Gastrocnemius medialis (tissue), 4 donors: Measurements from ENCODE around the gene NOX3. TPM values are rescaled to one million over a fixed set of nuclear protein-coding genes. Genes with fewer than 3 reads are reported as not detected.

Experiments
- ATAC-seq, 2 donors: fragments of 150-250 bp; one replicate each; pipeline ENCODE4 v1.9.1; 2016
- DNase-seq, 2 donors: peaks; one replicate each; pipeline ENCODE4 v3.0.0-alpha.2; 2019
- H3K27ac ChIP-seq, 4 donors: fragments of 200-600 bp; sonication (generic); 1 replicate in 1 of 4; 2 replicates in 3 of 4; pipeline ENCODE4 v1.5.1; 2016 to 2018; ENCODE audit warnings: mild to moderate bottlenecking in 2 of 4, moderate library complexity in 1 of 4
- H3K27me3 ChIP-seq, 3 donors: fragments of 200-600 bp; sonication (generic) in 2 of 3; 1 replicate in 1 of 3; 2 replicates in 2 of 3; pipeline versions ENCODE4 v1.5.1 to v1.6.0; 2016 to 2019; ENCODE audit warnings: mild to moderate bottlenecking in 1 of 3, moderate library complexity in 1 of 3
- H3K36me3 ChIP-seq, 2 donors: fragments of 200-600 bp; sonication (generic) in 1 of 2; one replicate each; pipeline ENCODE4 v1.5.1; 2017 to 2018
- H3K4me1 ChIP-seq, 2 donors: fragments of 200-600 bp; sonication (generic) in 1 of 2; one replicate each; pipeline ENCODE4 v1.5.1; 2016 to 2017; ENCODE audit warnings: mild to moderate bottlenecking in 2 of 2
- H3K4me3 ChIP-seq, 4 donors: fragments of 200-600 bp; sonication (generic) in 3 of 4; 1 replicate in 1 of 4; 2 replicates in 3 of 4; pipeline ENCODE4 v1.5.1; 2016 to 2019; ENCODE audit warnings: mild to moderate bottlenecking in 2 of 4
- H3K9me3 ChIP-seq, 3 donors: fragments of 200-600 bp; sonication (generic) in 2 of 3; 1 replicate in 1 of 3; 2 replicates in 2 of 3; pipeline ENCODE4 v1.5.1; 2016 to 2019
- CTCF ChIP-seq, 5 experiments: fragments of 450-650 bp in 3 of 5; fragments of 200-600 bp in 2 of 5; sonication (generic) in 2 of 5; IDR thresholded peaks in 4 of 5; conservative IDR thresholded peaks in 1 of 5; 1 replicate in 4 of 5; 2 replicates in 1 of 5; pipeline ENCODE4 v1.5.1; 2016 to 2019; ENCODE audit warnings: antibody characterized with exemption in 5 of 5, mild to moderate bottlenecking in 3 of 5, moderate library complexity in 3 of 5
- POLR2A ChIP-seq, 2 donors: fragments of 450-650 bp; IDR thresholded peaks; one replicate each; pipeline ENCODE4 v1.6.1; 2017; ENCODE audit warnings: antibody characterized with exemption in 2 of 2, mild to moderate bottlenecking in 2 of 2, moderate library complexity in 2 of 2
- in situ Hi-C, 4 donors: fragments of 200-750 bp; cut with MboI; loops; one replicate each; pipeline versions ENCODE4 v1.15.0 to v1.8.0; 2017; ENCODE audit warnings: low sequenced_read_pairs in 4 of 4
- intact Hi-C: fragments of 100-400 bp; cut with DNase I; formaldehyde crosslinking; loops from one replicate; pipeline ENCODE4 v1.15.1; 2023; ENCODE audit warnings: low total_unique reads
- total RNA-seq, 4 donors: library from RNA; depleted of rRNA; stranded (reverse); fragments of >200 nt; gene quantifications; one replicate each; pipeline versions ENCODE4 v1.1.0 to v1.2.3, GENCODE V29; 2016

The NOX3 gene, protein sequence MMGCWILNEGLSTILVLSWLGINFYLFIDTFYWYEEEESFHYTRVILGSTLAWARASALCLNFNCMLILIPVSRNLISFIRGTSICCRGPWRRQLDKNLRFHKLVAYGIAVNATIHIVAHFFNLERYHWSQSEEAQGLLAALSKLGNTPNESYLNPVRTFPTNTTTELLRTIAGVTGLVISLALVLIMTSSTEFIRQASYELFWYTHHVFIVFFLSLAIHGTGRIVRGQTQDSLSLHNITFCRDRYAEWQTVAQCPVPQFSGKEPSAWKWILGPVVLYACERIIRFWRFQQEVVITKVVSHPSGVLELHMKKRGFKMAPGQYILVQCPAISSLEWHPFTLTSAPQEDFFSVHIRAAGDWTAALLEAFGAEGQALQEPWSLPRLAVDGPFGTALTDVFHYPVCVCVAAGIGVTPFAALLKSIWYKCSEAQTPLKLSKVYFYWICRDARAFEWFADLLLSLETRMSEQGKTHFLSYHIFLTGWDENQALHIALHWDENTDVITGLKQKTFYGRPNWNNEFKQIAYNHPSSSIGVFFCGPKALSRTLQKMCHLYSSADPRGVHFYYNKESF
- not detected for total RNA-seq

DNA sequence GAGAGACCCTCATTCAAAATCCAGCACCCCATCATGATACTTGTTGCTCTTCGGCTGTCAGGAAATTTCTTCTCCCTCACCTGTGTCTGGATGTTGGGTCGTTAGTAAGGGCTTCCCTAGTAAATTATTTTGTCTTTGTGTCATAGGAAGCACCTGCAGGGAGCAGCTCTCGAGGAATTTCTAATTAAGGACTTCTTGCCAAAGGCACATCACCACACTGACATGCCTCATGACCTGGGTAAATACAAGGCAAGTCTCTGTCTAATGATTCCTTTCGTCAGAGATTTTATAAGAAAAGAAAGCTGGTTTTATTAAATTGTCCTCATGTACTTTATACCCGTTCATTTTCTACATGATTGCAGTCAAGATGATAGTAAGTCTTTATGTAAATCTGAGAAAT, at the start of gene NOX3:
NOX3 (minus strand) TSS at position 74 of the 400 bp plus-strand sequence; CDS start at position 35, 39 bp downstream.
- H3K27me3 ChIP-seq: no peaks in the 10 kb centered on the region
- H3K36me3 ChIP-seq: no peaks in the 10 kb centered on the region
- in situ Hi-C loops: no loop called here
- intact Hi-C loops: no loop called here
- no peak for TF ChIP-seq CTCF (IDR thresholded peaks at IDR 0.05 in 4 of 5, conservative IDR thresholded peaks at IDR 0.05 in 1 of 5)
- no peak for TF ChIP-seq POLR2A (IDR thresholded peaks at IDR 0.05)
- no peak for ATAC-seq
- DNase-seq: no peak
- H3K27ac ChIP-seq: no peak within 1 kb of the TSS
- H3K4me1 ChIP-seq: no peaks in the 10 kb centered on the region
- no peak within 1 kb of the TSS for H3K4me3 ChIP-seq
- no peaks in the 10 kb centered on the region for H3K9me3 ChIP-seq

DNA sequence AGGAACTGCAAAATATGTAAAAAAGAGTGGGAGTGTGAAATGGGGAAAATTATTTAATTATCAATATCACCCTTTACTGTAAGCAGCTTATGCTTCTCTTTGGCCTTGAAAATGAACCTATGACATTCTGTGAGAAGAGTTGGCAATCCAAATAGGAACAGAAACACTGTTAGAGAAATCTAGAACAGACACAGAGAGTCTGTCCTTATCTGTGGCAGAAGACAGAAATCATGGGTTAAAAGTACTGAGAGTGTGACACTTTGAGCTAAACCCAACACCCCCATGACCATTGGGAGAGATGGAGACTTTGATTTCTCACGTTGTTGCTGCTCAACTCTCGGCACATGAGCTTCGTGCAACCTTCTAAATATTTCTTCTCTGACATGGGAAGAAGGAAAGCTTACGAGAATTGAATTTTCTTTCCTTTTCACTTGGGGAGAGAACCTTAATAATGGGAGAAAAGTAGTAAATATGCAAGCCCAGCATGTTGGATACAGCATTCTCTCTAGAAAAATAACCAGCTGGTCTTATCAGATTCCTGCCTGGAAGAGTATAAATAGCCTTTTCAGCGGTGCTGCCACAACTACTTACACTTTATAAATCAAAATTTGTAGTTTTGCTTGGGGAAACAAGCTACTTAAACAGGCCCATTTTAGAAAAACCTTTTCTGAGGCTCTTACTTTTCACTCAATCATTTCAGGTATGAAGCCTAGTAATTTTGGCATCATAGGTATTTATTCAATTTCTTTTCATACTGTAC, 49.4 kb upstream of the NOX3 start:
- Histone ChIP-seq H3K4me3 (no peak overlapping the region), H3K4me1 (peaks cover 22 to 29% of the 10 kb centered on the region in 2 donors), H3K27ac (peak overlapping the region in 3 of 4 donors; percentile 21 to 53 (median 31)), H3K36me3 (no peaks in the 10 kb centered on the region), H3K9me3 (peaks cover 0 to 3% (median 0%) of the 10 kb centered on the region in 3 donors), H3K27me3 (no peaks in the 10 kb centered on the region)
- in situ Hi-C loops: no loop called here
- no peak for DNase-seq
- intact Hi-C loops: no loop called here
- no peak for ATAC-seq
- TF ChIP-seq POLR2A (IDR thresholded peaks at IDR 0.05): no peak
- TF ChIP-seq CTCF (IDR thresholded peaks at IDR 0.05 in 4 of 5, conservative IDR thresholded peaks at IDR 0.05 in 1 of 5): no peak

DNA sequence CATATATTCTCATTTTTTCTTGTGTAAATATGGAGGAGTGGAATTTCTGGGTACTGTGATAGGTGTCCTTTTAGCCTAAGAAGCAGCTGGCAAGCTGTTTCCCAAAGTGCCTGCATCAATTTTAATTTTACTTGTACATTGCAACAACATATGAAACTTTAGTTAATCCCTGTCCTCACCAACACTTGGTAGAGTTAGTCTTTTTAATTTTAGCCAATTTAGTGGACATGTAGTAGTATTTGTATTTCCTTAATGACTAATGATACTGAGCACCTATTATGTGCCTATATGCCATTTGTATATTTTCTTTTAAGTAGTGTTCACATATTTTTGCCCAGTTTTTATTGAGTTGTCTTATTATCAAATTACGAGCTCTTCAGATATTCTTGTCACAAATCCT, 46.8 kb upstream of the NOX3 start:
- DNase-seq (no peak), ATAC-seq (no peak)
- TF ChIP-seq CTCF (IDR thresholded peaks at IDR 0.05 in 4 of 5, conservative IDR thresholded peaks at IDR 0.05 in 1 of 5) (no peak), POLR2A (IDR thresholded peaks at IDR 0.05) (no peak)
- Histone ChIP-seq H3K36me3 (no peaks in the 10 kb centered on the region), H3K9me3 (peaks cover 0 to 3% (median 0%) of the 10 kb centered on the region in 3 donors), H3K4me3 (no peak overlapping the region), H3K4me1 (peaks cover 0 to 13% of the 10 kb centered on the region in 2 donors), H3K27me3 (no peaks in the 10 kb centered on the region), H3K27ac (no peak overlapping the region)
- in situ Hi-C loops (no loop called here), intact Hi-C loops (no loop called here)

- no peak for TF ChIP-seq CTCF (IDR thresholded peaks at IDR 0.05 in 4 of 5, conservative IDR thresholded peaks at IDR 0.05 in 1 of 5)
- TF ChIP-seq POLR2A (IDR thresholded peaks at IDR 0.05): no peak
- in situ Hi-C loops (no loop called here), intact Hi-C loops (loop anchor here (5.0 kb wide), 1 partner anchor 82 kb away; no protein-coding TSS in a partner anchor)
- Histone ChIP-seq H3K4me3 (no peak overlapping the region), H3K27me3 (no peaks in the 10 kb centered on the region), H3K27ac (no peak overlapping the region), H3K4me1 (peaks cover 0 to 8% of the 10 kb centered on the region in 2 donors), H3K9me3 (peaks cover 0 to 3% (median 0%) of the 10 kb centered on the region in 3 donors), H3K36me3 (no peaks in the 10 kb centered on the region)
- ATAC-seq: no peak
- no peak for DNase-seq
Observed at GRCh38 chr6:155499574-155499973, 43.9 kb upstream of the NOX3 start.
